Activated gamma-delta T cell treated with Interleukin-2 at 50 U/mL for 16 hours (primary cell): ENCODE results near the gene MPLKIP.
A peak's percentile ranks its signal among the peaks of the same experiment; 100 is the strongest.
"Not testable (repeated sequence)": the region's sequence is repeated elsewhere in the genome, so short reads cannot be mapped to it uniquely, and the experiment has no call there.

Experiments
- DNase-seq: peaks from one replicate; pipeline ENCODE4 v3.0.0-alpha.2; 2020

Gene MPLKIP

DNA sequence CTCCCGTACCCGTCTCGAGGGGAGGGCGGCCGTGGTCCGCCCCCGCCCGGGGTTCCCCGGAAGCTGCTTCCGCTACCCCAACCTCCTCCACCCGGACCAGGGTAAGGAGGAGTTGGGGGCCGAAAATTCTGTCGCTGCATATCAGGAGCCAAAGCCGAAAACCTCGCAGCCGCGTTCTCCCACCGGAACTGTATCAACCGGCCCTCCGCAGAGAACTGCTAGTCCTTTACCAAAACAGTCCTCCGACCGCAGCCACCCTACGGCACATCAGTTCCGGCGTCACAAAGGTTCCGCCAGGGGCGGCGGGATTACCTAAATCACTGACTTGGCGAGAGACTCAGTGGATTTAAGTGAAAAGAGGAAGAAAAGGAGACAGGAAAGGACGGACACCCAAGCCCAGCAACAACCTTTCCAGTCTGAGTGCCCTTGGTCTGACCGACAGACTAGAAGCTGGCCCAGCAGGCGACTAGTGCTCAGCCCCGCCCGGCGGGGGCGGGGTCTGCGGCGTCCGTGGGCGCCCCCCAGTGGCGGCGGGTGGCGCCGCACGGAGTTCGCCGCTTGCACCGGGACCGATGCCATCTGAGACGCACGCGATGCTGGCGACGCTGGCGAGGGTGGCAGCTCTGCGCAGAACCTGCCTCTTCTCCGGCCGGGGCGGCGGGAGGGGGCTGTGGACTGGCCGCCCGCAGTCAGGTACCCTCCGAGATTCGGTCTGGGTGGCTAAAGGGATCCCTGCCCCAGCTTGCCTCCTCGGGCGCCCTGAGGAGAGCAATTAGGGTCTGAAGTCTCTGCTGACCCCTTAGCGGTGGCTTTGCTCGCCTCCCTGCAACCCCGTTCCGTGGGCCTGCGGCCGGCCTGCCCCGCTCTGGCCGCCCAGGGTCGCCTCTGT lies at the start of gene MPLKIP, which contains the start of gene SUGCT:
Gene MPLKIP (minus strand): TSS at position 195 of the 889 bp plus-strand sequence. CDS start 55 bp downstream, at position 140.
Gene SUGCT (plus strand): TSS at position 578 of the 889 bp plus-strand sequence.
- DNase-seq, result peak; percentile 81

DNA sequence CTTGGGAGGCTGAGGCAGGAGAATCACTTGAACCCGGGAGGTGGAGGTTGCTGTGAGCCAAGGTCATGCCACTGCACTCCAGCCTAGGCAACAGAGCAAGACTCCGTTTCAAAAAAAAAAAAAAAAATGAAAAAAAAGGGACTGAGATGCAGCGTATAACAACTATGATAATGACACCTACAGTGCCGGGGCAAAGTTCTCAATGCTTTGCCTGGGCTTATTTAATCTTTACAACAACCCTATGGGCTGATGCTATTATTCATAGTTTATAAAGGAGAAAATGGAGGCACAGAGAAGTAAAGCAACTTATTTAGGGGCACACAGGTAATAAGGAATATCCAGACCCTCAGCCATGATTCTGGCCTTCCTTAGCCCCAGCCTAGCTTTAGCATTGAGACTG lies 48.0 kb upstream of the MPLKIP start:
- no peak for DNase-seq

DNA sequence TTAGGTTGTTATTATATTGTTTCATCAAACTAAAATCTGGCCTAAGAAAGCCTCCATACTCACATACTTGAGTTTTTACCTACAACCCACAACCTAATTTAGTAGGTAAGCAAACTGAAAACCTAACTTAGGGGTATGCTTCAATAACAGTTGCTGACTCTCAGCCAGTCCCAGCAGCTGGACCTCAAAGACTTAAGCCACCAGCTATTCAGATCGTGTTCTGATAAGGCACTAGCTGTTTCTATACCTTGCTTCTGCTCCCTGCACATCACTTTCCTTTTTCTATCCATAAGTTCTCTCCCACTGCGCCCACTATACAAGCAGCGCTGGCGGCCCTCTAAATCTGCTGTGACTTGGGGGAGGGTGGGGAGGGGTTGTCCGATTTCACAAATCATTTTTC lies 42.6 kb upstream of the MPLKIP start:
- DNase-seq, result no peak

DNA sequence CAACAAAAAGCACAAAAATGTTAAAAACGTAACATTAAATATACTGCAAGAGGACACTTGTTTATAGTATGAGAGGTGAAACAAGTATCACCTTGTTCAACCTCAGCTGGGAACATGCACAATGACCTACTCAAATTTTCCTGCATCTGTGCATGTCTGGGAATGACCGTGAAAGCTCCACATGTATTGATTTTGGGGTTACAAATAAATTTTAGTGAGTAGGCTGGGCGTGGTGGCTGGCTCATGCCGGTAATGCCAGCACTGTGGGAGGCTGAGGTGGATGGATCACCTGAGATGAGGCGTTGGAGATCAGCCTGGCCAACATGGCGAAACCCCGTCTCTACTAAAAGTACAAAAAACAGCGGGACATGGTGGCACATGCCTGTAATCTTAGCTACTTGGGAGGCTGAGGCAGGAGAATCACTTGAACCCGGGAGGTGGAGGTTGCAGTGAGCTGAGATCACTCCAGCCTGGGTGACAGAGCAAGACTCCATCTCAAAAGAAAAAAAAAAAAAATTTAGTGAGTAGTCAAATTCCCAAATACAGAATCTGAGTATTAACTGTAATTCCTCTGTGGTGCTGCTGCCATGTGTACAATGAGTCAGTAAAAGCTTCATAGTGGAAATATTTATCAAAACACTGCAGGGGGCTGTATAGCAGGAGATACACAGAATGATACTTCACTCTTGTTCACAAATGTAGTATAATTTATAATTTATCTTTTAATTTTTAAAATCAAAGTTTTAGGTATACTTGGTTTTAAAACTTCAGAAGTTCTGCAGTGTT lies 41.5 kb upstream of the MPLKIP start:
- no peak for DNase-seq

DNA sequence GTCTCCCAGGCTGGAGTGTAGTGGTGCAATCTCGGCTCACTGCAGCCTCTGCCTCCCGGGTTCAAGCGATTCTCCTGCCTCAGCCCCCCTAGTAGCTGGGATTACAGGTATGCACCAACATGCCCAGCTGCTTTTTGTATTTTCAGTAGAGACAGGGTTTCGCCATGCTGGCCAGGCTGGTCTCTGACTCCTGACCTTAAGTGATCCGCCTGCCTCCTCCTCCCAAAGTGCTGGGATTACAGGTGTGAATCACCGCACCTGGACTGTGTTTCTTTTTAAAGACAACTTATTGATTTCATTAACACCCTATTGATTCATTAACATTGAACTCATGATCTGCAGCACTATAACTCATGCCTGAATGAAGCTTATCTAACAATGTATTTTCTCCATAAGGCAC lies 40.8 kb upstream of the MPLKIP start:
- DNase-seq, result not testable (repeated sequence)

DNA sequence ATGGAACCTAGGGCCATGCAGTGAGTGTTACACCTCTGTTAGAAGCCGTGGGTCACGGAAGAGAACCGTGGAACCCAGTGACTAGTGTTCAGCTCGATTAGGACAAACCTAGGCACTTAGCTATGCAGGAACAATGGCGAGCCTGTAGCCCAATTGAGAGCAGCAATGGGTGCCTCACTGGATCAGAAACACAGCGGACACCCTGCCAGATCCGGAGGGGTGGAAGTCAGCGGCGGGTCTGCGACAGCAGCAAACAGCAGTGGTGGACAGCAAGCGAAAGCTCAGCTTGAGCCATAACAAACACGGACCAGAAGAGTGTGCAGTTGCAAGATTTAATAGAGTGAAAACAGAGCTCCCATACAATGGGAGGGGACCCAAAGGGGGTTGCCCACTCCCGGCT lies 38.7 kb upstream of the MPLKIP start:
- DNase-seq, result not testable (repeated sequence)

DNA sequence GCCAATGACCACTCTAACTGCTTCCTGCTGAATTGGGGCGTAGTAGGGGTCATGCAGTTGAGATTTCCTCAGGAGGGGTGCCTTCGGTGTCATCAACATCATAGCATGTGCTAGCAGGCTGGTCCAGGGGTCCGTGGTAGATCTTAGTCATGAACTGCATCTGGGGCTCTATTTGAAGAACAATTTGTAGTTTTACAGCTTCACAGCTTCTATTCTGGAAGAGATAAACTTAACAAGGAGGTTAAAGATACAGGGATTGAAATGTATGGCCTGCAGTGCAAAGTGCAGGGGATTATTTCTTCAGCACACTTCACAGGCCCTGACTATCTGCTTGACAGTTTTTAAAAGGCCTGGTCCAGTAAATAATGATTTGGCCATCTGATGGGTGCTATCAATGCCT lies 33.8 kb upstream of the MPLKIP start:
- not testable (repeated sequence) for DNase-seq

DNA sequence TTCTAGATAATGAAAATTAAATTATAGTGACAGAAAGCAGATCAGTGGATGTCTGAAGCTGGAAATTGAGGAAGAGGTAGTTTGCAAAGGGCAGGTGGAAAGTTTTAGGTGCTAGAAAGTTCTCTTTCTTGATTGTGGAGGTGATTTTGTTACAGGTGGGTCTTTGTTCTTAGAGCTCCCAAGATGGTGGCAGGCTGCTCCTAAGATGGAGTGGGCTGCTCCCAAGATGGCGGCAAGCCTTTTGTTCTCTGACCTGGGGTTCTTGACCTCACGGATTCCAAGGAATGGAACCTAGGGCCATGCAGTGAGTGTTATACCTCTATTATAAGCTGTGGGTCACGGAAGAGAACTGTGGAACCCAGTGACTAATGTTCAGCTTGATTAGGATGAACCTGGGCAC lies 32.9 kb upstream of the MPLKIP start:
- DNase-seq, result no peak

DNA sequence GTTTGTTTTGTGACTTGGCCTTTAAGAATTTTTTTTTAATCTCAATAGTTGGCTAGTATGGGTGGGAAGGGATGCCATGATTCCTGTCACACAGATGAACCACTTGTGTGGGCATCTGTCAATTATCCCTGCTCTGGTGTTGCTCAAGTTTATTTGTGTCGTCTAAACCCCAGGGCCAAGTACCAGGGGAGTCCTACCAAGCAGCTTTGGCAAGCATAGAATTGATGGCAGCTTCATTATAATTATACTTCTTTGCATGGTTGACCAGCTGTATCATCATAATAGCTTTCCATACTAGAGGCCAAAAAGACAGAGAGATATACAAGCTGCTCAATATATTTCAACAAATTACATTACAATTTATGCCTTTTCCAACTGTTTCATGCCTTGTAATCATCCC lies 30.8 kb upstream of the MPLKIP start:
- DNase-seq, result no peak

DNA sequence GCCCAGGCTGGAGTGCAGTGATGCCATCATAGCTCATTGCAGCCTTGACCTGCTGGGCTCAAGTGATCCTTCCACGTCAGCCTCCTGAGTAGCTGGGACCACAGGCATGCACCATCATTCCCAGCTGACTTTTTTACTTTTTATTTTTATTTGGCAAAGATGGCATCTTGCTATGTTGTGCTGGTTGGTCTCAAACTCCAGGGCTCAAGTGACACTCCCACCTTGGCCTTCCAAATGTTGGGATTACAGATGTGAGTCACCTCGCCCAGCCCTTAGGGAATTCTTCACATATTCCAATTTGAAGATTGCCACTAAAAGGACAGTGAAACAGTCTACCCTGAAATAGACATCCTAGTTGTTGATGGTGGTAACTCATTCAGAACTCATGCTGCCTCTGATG lies 28.1 kb upstream of the MPLKIP start:
- no peak for DNase-seq

DNA sequence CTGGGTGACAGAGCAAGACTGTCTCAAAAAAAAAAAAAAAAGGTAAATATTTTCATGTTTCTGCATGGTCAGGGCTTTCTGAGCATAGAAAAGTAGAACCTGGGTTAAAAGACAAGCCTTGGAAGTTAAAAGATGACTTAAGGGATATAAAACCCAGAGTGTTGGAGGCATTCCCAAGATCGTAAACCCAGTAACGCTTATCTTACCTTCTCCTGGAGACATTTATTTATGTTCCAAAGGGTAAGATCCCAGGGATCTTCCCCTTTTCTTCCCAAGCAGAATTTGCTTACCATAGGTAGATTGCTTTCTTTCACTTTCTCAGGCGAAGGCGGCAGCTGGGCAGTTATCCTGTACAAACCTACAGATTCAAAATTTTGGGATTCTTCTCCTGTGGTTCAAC lies 22.6 kb upstream of the MPLKIP start:
- DNase-seq, result no peak

DNA sequence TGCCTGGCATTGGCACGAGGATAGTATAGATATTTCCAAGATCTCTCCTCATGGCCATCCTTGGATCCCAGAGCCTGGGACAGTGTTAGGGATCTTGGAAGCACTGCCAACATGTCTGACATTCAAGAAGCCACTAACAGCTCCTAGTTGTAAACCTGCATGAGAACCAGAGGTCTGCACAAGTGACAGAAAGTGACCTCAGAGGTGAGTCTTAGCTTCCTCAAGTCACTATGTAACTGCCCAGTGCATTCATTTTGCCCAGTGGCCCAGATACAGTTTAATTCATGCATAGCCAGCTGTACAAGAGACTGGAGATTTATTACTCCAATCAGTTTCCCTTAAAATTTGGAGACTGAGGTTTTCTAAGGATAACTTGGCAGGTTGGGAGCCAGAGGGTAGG lies 17.1 kb upstream of the MPLKIP start:
- no peak for DNase-seq

DNA sequence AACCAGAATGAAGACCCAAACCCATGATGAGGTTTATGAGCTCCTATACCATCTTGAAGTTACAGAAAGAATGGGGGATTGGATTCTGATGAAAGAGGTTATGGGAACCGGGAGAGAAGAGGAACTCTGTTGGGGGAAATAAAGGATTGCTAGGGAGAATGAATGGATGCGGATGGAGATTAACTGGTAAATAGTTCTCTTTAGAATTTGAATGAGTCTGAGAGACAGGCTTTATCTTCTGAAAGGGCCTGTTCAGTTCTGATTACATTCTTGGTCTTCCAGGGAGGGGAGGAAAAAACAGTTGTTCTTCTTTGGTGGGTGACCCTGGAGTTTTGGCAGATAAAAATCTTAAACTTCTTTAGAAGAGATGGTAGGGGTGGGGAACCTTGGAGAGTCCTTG lies 14.2 kb upstream of the MPLKIP start:
- no peak for DNase-seq

DNA sequence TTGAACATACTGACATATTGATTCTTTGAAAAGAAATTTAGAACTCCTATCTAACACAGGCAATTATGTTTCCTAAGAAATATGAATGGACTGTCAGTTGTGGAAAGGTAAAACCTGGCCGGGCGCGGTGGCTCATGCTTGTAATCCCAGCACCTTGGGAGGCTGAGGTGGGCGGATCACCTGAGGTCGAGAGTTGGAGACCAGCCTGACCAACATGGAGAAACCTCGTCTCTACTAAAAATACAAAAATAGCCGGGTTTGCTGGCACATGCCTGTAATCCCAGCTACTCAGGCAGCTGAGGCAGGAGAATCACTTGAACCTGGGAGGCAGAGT lies 13.8 kb upstream of the MPLKIP start:
- DNase-seq, result not testable (repeated sequence)

DNA sequence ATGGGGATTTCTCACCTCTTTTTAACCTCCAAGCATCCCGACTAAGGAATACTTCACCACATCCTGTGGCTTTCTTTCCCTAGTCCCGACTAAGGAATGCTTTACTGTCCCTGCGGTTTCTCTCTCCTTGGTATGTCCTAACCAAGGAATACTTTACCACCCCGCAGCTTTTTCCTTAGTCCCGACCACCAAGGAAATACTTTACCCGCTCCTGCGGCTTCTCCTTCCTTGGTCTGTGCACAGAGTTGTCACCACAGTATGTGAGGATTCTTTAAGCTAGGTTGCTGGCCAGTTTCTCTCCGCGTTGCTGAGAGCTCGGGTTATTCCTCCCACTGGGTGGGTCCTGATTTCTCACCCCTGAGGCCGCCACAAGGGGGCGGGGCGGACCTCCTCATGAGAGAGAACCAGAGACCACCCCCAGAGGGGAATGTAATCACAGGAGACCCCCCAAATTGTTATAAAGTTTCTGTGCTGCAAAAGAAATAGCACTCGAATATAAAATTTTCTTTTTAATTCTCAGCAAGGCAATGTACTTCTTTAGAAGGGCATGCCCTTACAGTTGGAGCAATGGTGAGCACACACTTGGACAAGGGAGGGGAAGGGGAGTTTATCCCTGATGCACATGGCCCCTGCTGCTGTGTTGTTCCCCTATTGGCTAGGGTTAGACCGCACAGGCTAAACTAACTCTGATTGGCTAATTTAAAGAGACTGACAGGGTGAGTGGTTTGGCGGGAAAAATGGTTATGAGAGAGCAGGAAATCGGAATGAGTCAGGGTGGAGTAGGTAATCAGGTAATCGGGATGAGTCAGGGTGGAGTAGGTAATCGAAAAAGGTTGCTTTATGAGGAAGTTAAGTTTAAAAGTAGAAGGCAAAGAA lies 13.2 kb upstream of the MPLKIP start:
- DNase-seq, result no peak

DNA sequence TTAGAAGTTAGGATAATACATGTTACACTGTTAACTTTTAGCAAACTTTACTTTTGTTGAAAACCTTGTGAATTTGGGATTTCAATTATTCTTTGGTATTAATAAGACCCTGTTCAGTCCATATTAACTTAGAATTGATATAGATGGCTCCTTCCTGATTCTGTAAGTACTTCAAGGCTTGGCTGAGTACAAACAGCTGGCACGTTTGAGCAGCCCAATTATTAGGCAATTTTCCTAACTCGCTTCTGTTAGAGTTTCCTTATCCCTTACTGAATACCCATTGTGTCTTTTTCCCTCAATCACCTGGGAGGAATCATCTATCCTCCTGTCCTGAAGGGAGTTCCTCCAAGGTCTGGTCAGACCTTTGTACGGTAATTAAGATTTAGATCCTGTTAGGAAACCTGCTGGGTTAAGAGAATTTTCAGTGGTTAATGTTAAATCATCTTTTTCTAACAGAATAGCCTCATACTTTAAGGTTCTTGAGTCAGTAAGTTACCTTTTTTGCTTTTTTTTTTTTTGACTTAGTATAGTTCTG lies 11.2 kb upstream of the MPLKIP start:
- not testable (repeated sequence) for DNase-seq

DNA sequence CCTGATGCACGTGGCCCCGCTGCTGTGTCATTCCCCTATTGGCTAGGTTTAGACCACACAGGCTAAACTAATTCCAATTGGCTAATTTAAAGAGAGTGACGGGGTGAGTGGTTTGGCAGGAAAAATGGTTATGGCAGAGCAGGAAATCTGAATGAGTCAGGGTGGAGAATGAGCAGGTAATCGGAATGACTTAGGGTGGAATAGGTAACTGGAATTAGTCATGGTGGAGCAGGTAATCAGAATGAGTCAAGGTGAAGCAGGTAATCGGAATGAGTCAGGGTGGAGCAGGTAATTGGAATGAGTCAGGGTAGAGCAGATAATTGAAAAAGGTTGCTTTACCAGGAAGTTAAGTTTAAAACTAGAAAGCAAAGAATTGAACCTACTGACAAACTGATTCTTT lies 7.5 kb upstream of the MPLKIP start:
- not testable (repeated sequence) for DNase-seq

DNA sequence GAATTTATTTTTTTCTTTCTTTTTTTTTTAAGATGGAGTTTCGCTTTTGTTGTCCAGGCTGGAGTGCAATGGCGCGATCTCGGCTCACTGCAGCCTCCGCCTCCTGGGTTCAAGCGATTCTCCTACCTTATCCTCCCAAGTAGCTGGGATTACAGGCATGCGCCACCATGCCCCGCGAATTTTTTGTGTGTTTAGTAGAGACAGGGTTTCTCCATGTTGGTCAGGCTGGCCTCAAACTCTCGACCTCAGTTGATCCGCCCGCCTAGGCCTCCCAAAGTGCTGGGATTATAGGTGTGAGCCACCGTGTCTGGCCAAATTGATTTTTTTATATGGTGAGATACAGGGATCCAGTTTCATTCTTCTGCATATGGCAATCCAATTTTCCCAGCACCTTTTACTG lies 5.5 kb upstream of the MPLKIP start:
- not testable (repeated sequence) for DNase-seq

DNA sequence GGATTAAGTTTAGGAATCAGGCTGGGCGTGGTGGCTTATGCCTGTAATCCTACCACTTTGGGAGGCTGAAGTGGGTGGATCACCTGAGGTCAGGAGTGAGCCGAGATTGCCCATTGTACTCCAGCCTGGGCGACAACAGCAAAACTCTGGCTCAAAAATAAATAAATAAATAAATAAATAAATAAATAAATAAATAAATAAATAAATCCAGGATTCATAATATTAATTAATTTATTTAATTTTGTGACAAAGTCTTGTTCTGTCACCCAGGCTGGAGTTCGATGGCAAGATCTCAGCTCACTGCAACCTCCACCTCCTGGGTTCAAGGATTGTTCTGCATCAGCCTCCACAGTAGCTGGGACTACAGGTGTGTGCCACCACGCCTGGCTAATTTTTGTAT lies 4.6 kb upstream of the MPLKIP start:
- DNase-seq, result no peak

DNA sequence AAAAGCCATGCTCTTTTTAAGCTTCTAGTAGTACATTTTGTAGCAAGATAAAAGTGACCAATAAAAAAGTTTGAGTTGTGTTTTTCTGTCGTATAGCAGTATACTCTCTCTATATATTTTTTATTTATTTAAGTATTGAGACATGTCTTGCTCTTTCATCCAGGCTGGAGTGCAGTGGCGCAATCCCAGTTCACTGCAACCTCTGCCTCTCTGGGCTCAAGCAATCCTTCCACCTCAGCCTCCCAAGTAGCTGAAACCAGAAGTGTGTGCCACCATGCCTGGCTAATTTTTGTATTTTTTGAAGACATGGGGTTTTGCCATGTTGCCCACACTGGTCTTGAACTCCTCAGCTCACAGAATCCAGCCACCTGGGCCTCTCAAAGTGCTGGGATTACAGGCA lies 3.1 kb upstream of the MPLKIP start:
- DNase-seq, result no peak

DNA sequence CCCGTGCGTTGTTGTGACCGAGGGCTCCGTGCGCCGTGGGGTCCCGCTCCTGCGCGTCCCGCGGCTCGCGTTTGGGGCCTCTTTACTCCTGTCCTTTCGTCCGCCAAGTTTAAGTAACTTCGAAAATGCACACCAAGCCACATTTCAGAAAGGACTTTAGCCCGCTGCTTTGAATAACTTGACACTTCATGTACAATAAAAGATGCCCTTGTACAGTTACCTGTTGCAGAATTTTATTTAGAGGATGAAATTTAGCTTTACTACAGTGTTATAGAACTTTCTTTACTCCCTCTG lies 842 bp upstream of the MPLKIP start:
- no peak for DNase-seq

DNA sequence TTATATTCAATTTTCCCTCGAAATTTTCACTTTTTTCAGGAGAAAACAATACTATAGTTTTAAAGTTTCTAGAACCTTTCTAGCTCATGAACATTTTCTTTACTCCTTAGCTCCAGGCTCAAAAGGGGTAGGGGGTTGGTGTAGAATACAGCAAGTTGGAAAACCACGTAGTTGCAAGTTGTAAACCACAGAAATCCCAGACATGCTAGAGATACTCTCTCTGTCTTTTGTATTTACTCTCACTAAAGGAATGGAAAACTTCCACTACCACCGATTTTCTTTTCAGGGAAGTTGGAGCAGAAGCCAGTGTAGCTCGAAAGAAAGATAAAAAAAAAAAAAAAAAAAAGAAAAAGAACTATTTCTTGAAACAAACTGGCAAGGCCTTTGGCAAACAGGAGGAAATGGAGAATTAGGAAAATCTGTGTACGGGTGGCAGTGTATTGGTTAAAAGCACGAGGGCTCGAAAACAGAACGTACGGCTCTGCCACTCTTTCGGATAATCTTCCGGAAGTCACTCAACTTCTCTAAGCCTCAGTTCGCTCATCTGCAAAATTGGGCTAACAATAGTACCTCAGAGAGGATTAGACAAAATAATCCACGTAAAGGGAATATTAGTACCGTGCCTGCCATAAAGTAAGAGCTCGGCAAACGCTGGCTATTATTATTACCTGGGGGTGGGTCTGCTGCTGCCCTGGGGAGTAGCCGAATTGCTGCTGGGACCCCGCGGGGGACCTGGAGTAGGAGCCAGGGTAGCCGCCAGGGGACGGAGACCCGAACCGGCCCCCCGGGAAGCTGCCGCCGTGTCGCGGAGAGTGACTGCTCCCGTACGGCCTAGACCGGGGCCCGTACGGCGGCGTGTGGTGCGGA lies 628 bp downstream of the MPLKIP start:
- no peak for DNase-seq
